HG03439 (cell line): ENCODE data around the gene LARP4.
"Not testable (repeated sequence)": the region's sequence is repeated elsewhere in the genome, so short reads cannot be mapped to it uniquely, and the experiment has no call there.

ENCODE experiments used
- ATAC-seq: cut with Tn5 transposase; IDR thresholded peaks from one replicate; pipeline ENCODE4 v1.9.1; 2021; ENCODE audit warnings: mild to moderate bottlenecking, moderate library complexity; ENCODE audit not compliant: unreplicated experiment

Gene LARP4

DNA sequence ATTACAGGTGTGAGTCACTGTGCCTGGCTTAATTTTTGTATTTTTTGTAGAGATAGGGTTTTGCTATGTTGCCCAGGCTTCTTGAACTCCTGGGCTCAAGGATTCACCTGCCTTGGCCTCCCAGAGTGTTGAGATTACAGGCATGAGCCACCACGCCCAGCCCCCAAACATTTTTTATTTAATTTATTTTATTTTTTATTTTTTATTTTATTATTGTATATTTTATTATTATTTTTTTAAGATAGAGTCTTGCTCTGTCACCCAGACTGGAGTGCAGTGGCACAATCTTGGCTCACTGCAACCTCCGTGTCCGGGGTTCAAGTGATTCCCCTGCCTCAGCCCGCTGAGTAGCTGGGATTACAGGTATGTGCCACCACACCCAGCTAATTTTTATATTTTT is 121.1 kb downstream of the LARP4 start:
- not testable (repeated sequence) for ATAC-seq

DNA sequence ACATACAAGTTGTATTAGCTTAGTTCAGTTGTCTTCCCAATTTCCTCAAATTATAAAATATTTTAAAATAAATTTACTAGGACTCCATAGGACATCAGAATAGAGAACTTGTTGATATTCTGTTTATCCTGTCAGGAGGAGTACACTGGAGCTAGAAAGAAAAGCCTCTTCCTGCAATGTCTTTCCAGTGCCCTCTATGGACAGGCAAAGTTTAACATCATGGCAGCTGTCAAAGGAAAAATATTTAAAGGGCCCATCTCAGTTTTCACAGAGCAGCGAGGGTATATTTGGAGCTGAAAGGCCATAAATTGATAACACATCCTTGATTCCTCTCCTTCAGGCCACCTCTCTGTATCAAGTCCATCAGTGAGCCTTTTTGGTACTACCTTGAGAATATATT is 123.1 kb downstream of the LARP4 start:
- ATAC-seq: no peak

- no peak for ATAC-seq
These were observed 123.9 kb downstream of the LARP4 start for GRCh38 chr12:50524621-50525020.

GRCh38 chr12:50525422-50525821 is 124.7 kb downstream of the LARP4 start:
- no peak for ATAC-seq

GRCh38 chr12:50527359-50527726 is 126.7 kb downstream of the LARP4 start:
- ATAC-seq: no peak

DNA sequence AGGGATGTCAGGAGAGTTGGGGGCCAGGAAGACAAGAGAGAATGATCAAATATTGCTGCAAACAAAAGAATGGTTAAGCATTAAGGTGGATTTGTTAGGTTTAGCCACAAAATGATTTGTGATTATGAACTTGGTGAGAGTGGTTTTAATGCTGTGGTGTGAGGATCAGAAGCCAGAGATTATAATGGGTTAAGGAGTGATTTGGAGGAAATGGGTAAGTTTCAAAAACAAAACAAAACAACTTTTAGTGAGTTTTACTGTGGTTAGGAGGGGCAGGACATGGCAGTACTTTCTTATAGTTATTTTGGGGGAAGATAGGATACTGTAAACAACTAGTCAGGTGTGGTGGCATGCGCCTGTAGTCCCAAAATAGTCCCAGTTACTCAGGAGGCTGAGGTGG is 128.1 kb downstream of the LARP4 start:
- ATAC-seq: no peak

GRCh38 chr12:50529345-50529744 is 128.7 kb downstream of the LARP4 start:
- no peak for ATAC-seq
